Measurements from ENCODE around the gene PRXL2C.

Gene PRXL2C

GRCh38 chr9:96603305-96604003 is 51.7 kb downstream of the PRXL2C start:
- TF ChIP-seq GATA3 (IDR thresholded peaks at IDR 0.05; ENCODE audit: low read depth, low read length): no peak
- TF ChIP-seq GATA2 (IDR thresholded peaks at IDR 0.05; ENCODE audit: low read depth, low read length): no peak

GRCh38 chr9:96599298-96599697 is 55.8 kb downstream of the PRXL2C start:
- TF ChIP-seq GATA3 (IDR thresholded peaks at IDR 0.05; ENCODE audit: low read depth, low read length) (no peak), GATA2 (IDR thresholded peaks at IDR 0.05; ENCODE audit: low read depth, low read length) (no peak)

- TF ChIP-seq GATA3 (IDR thresholded peaks at IDR 0.05; ENCODE audit: low read depth, low read length) (no peak), GATA2 (IDR thresholded peaks at IDR 0.05; ENCODE audit: low read depth, low read length) (no peak)
These were observed 58.5 kb downstream of the PRXL2C start for GRCh38 chr9:96596601-96597111.
